ENCODE data around the gene CFB. TPM values are rescaled to one million over a fixed set of nuclear protein-coding genes. Genes with fewer than 3 reads are reported as not detected.

The CFB gene
- total and polyA plus RNA-seq, 9 of the 15 experiments (the other 6 are each of a cell fraction or from before 2014, with no cell fraction given) = 0.08 to 0.91 (median 0.22) TPM; not detected in 4

DNA sequence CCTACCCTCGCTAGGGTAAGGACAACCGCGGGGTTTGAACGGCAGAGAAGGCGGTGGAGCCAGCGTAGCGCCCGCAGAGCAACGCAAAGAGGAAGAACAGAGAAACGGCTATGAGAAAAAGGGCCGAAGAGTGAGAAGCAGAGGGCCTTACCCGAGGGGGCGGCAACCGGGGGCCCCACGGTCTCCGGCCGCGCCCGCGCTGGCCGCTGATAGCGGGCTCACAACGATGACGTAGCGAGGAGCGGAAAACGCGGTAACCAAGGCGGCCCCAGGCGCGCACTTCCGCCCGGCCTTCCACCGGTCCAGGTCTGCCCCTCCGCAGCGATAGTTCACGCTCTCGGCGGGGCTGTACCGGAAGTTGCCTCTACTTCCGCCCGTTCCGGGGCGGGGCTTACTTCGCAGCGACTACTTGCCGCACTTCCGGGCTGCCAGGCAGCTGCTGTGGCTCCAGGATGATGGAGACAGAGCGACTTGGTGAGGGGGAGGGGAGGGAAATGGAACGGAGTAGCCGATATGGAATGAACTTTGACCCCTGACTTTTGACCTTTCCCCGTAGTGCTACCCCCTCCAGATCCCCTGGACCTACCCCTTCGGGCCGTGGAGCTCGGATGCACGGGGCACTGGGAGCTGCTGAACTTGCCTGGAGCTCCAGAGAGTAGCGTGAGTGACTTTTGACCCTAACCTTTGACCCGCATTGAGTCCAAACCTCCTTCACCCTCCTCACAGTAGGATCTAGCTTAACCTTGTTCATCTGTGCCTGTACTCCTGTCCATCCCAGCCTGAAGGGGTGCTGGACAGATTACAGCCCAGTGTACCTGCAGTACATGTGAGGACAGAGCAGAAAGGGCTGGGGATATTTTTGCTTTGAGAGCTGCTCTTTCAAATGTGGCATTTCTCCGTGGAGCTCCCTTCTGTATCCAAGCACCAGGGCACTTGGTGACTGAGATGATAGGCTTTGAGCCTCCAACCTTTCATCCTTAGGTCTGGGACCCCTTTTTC is 13.1 kb downstream of the CFB start, which contains the start of the genes NELFE and SKIC2 (continued):
- TF ChIP-seq, protein P1, sequence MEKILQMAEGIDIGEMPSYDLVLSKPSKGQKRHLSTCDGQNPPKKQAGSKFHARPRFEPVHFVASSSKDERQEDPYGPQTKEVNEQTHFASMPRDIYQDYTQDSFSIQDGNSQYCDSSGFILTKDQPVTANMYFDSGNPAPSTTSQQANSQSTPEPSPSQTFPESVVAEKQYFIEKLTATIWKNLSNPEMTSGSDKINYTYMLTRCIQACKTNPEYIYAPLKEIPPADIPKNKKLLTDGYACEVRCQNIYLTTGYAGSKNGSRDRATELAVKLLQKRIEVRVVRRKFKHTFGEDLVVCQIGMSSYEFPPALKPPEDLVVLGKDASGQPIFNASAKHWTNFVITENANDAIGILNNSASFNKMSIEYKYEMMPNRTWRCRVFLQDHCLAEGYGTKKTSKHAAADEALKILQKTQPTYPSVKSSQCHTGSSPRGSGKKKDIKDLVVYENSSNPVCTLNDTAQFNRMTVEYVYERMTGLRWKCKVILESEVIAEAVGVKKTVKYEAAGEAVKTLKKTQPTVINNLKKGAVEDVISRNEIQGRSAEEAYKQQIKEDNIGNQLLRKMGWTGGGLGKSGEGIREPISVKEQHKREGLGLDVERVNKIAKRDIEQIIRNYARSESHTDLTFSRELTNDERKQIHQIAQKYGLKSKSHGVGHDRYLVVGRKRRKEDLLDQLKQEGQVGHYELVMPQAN (IDR thresholded peaks at IDR 0.05; ENCODE audit: borderline replicate concordance) = peak; percentile 98
- TF ChIP-seq HNRNPL (IDR thresholded peaks at IDR 0.05; ENCODE audit: low read depth, low read length) = no peak
- TF ChIP-seq SMAD4 (CRISPR knock-in tag; conservative IDR thresholded peaks at IDR 0.05) = peak; percentile 95
- TF ChIP-seq ZZZ3 (IDR thresholded peaks at IDR 0.05) = no peak
- peak; percentile 39 for TF ChIP-seq L3MBTL2 (IDR thresholded peaks at IDR 0.05)
- TF ChIP-seq SRSF3 (IDR thresholded peaks at IDR 0.05; ENCODE audit: insufficient read depth, low read length) = 0 out of 2 replicates have a peak, but pooled peaks have one; percentile 37
- TF ChIP-seq, protein P2, sequence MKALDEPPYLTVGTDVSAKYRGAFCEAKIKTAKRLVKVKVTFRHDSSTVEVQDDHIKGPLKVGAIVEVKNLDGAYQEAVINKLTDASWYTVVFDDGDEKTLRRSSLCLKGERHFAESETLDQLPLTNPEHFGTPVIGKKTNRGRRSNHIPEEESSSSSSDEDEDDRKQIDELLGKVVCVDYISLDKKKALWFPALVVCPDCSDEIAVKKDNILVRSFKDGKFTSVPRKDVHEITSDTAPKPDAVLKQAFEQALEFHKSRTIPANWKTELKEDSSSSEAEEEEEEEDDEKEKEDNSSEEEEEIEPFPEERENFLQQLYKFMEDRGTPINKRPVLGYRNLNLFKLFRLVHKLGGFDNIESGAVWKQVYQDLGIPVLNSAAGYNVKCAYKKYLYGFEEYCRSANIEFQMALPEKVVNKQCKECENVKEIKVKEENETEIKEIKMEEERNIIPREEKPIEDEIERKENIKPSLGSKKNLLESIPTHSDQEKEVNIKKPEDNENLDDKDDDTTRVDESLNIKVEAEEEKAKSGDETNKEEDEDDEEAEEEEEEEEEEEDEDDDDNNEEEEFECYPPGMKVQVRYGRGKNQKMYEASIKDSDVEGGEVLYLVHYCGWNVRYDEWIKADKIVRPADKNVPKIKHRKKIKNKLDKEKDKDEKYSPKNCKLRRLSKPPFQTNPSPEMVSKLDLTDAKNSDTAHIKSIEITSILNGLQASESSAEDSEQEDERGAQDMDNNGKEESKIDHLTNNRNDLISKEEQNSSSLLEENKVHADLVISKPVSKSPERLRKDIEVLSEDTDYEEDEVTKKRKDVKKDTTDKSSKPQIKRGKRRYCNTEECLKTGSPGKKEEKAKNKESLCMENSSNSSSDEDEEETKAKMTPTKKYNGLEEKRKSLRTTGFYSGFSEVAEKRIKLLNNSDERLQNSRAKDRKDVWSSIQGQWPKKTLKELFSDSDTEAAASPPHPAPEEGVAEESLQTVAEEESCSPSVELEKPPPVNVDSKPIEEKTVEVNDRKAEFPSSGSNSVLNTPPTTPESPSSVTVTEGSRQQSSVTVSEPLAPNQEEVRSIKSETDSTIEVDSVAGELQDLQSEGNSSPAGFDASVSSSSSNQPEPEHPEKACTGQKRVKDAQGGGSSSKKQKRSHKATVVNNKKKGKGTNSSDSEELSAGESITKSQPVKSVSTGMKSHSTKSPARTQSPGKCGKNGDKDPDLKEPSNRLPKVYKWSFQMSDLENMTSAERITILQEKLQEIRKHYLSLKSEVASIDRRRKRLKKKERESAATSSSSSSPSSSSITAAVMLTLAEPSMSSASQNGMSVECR (CRISPR knock-in tag; IDR thresholded peaks at IDR 0.05) = peak; percentile 99
- TF ChIP-seq RAD51 (IDR thresholded peaks at IDR 0.05; ENCODE audit: borderline replicate concordance, low read depth) = no peak
- peak; percentile 66 for TF ChIP-seq RBM39 (optimal IDR thresholded peaks at IDR 0.05; ENCODE audit: low read depth, low read length)
- TF ChIP-seq STAT5A (IDR thresholded peaks at IDR 0.05; ENCODE audit: borderline replicate concordance, low read length) = no peak
- peak; percentile 88 for TF ChIP-seq ASH1L (IDR thresholded peaks at IDR 0.05; ENCODE audit: borderline replicate concordance, low read depth, partially characterized antibody)
- TF ChIP-seq, protein P3, sequence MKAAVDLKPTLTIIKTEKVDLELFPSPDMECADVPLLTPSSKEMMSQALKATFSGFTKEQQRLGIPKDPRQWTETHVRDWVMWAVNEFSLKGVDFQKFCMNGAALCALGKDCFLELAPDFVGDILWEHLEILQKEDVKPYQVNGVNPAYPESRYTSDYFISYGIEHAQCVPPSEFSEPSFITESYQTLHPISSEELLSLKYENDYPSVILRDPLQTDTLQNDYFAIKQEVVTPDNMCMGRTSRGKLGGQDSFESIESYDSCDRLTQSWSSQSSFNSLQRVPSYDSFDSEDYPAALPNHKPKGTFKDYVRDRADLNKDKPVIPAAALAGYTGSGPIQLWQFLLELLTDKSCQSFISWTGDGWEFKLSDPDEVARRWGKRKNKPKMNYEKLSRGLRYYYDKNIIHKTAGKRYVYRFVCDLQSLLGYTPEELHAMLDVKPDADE (conservative IDR thresholded peaks at IDR 0.05; ENCODE audit: control insufficient read depth, low read depth, low read length) = peak; percentile 98
- TF ChIP-seq RNF2 (IDR thresholded peaks at IDR 0.05) = peak; percentile 83
- TF ChIP-seq ILF3 (IDR thresholded peaks at IDR 0.05; ENCODE audit: borderline replicate concordance) = no peak
- peak; percentile 91 for TF ChIP-seq RFX1 (IDR thresholded peaks at IDR 0.05)
- TF ChIP-seq ESRRB (CRISPR knock-in tag; IDR thresholded peaks at IDR 0.05; ENCODE audit: borderline replicate concordance) = no peak
- no peak for TF ChIP-seq MCM5 (IDR thresholded peaks at IDR 0.05; ENCODE audit: low read depth)
- TF ChIP-seq HDAC1 (IDR thresholded peaks at IDR 0.05) = peak in 1 of 2 experiments; percentile 95; a peak in 2 of 4 replicates
- TF ChIP-seq CHD2 (IDR thresholded peaks at IDR 0.05; ENCODE audit: low read depth, low read length) = peak; percentile 82
- TF ChIP-seq NEUROD1 (IDR thresholded peaks at IDR 0.05; ENCODE audit: borderline replicate concordance, low read depth, low read length, partially characterized antibody) = peak; percentile 38
